DMS53 treated with DMSO at 0.1 percent for 48 hours (cell line): Measurements from ENCODE around the gene B4GALT5.
"Not testable (repeated sequence)": the region's sequence is repeated elsewhere in the genome, so short reads cannot be mapped to it uniquely, and the experiment has no call there.

ENCODE experiments used
- DNase-seq: peaks from one replicate; lab custom pipeline; 2025; ENCODE audit not compliant: unreplicated experiment; lab: John Stamatoyannopoulos, UW

The B4GALT5 gene

GRCh38 chr20:49713753-49714712 lies at the start of gene B4GALT5:
Gene B4GALT5, minus strand, starts transcription at chr20:49713878. Its CDS starts 188 bp downstream, at chr20:49713690.
- peak; percentile 51 for DNase-seq

GRCh38 chr20:49762940-49763766 lies 49.5 kb upstream of the B4GALT5 start:
- DNase-seq, result no peak

GRCh38 chr20:49761888-49762287 lies 48.2 kb upstream of the B4GALT5 start:
- not testable (repeated sequence) for DNase-seq

GRCh38 chr20:49759266-49759950 lies 45.7 kb upstream of the B4GALT5 start:
- DNase-seq, result no peak

GRCh38 chr20:49758781-49759180 lies 45.1 kb upstream of the B4GALT5 start:
- DNase-seq, result no peak

GRCh38 chr20:49757597-49757996 lies 43.9 kb upstream of the B4GALT5 start:
- DNase-seq, result no peak

- DNase-seq, result no peak
These were observed 42.6 kb upstream of the B4GALT5 start for GRCh38 chr20:49756241-49756640.

- DNase-seq, result no peak
These were observed 40.9 kb upstream of the B4GALT5 start for GRCh38 chr20:49754596-49754995.

- no peak for DNase-seq
These were observed 39.5 kb upstream of the B4GALT5 start for GRCh38 chr20:49753133-49753532.

GRCh38 chr20:49752201-49752903 lies 38.7 kb upstream of the B4GALT5 start:
- no peak for DNase-seq

GRCh38 chr20:49751397-49751736 lies 37.7 kb upstream of the B4GALT5 start:
- no peak for DNase-seq

- no peak for DNase-seq
These were observed 37.1 kb upstream of the B4GALT5 start for GRCh38 chr20:49750611-49751396.

- DNase-seq, result no peak
These were observed 35.9 kb upstream of the B4GALT5 start for GRCh38 chr20:49749625-49750024.

- no peak for DNase-seq
These were observed 34.8 kb upstream of the B4GALT5 start for GRCh38 chr20:49748525-49748838.

GRCh38 chr20:49747707-49748524 lies 34.2 kb upstream of the B4GALT5 start:
- DNase-seq, result no peak

- DNase-seq, result no peak
These were observed 29.3 kb upstream of the B4GALT5 start for GRCh38 chr20:49742948-49743347.

GRCh38 chr20:49741977-49742376 lies 28.3 kb upstream of the B4GALT5 start:
- no peak for DNase-seq

GRCh38 chr20:49740807-49741206 lies 27.1 kb upstream of the B4GALT5 start:
- DNase-seq, result no peak

GRCh38 chr20:49739042-49739441 lies 25.4 kb upstream of the B4GALT5 start:
- no peak for DNase-seq
